ENCODE measurements around the gene GPATCH3.
A peak's percentile ranks its signal among the peaks of the same experiment; 100 is the strongest.

GPATCH3 gene

GRCh38 chr1:26923711-26924110, 23.4 kb upstream of the GPATCH3 start:
- DNase-seq (ENCODE audit: low spot score) = no peak
- in situ Hi-C loops (cut with MboI; ENCODE audit: low sequenced_read_pairs, unreplicated experiment) = no loop called here

GRCh38 chr1:26922901-26923300, 22.6 kb upstream of the GPATCH3 start:
- no peak for TF ChIP-seq CTCF (IDR thresholded peaks at IDR 0.05; ENCODE audit: borderline replicate concordance, control extremely low read depth, extremely low read depth, insufficient read depth, missing control alignments)
- DNase-seq (ENCODE audit: low spot score) = no peak
- in situ Hi-C loops (cut with MboI; ENCODE audit: low sequenced_read_pairs, unreplicated experiment) = no loop called here

More at GRCh38 chr1:26923711-26924110, 23.4 kb upstream of the GPATCH3 start:
- TF ChIP-seq CTCF (IDR thresholded peaks at IDR 0.05; ENCODE audit: borderline replicate concordance, control extremely low read depth, extremely low read depth, insufficient read depth, missing control alignments) = no peak

- DNase-seq (ENCODE audit: low spot score) = no peak
- in situ Hi-C loops (cut with MboI; ENCODE audit: low sequenced_read_pairs, unreplicated experiment) = no loop called here
- no peak for TF ChIP-seq CTCF (IDR thresholded peaks at IDR 0.05; ENCODE audit: borderline replicate concordance, control extremely low read depth, extremely low read depth, insufficient read depth, missing control alignments)
These were observed 22.1 kb upstream of the GPATCH3 start for GRCh38 chr1:26922431-26922729.

- TF ChIP-seq CTCF (IDR thresholded peaks at IDR 0.05; ENCODE audit: borderline replicate concordance, control extremely low read depth, extremely low read depth, insufficient read depth, missing control alignments) = no peak
- DNase-seq (ENCODE audit: low spot score) = peak; percentile 98
- in situ Hi-C loops (cut with MboI; ENCODE audit: low sequenced_read_pairs, unreplicated experiment) = no loop called here
These were observed 21.5 kb upstream of the GPATCH3 start, which contains the start of gene NUDC for GRCh38 chr1:26921540-26922430. NUDC (plus strand) TSS chr1:26921743; CDS start chr1:26921849, 106 bp downstream.

GRCh38 chr1:26921126-26921539, 20.9 kb upstream of the GPATCH3 start:
- DNase-seq (ENCODE audit: low spot score) = no peak
- no peak for TF ChIP-seq CTCF (IDR thresholded peaks at IDR 0.05; ENCODE audit: borderline replicate concordance, control extremely low read depth, extremely low read depth, insufficient read depth, missing control alignments)
- in situ Hi-C loops (cut with MboI; ENCODE audit: low sequenced_read_pairs, unreplicated experiment) = no loop called here

- in situ Hi-C loops (cut with MboI; ENCODE audit: low sequenced_read_pairs, unreplicated experiment) = no loop called here
- no peak for DNase-seq (ENCODE audit: low spot score)
These were observed 15.1 kb upstream of the GPATCH3 start for GRCh38 chr1:26915204-26915842.

More at GRCh38 chr1:26915204-26915842, 15.1 kb upstream of the GPATCH3 start:
- no peak for TF ChIP-seq CTCF (IDR thresholded peaks at IDR 0.05; ENCODE audit: borderline replicate concordance, control extremely low read depth, extremely low read depth, insufficient read depth, missing control alignments)
